ENCODE results near the gene CCDC92B.

CCDC92B gene

DNA sequence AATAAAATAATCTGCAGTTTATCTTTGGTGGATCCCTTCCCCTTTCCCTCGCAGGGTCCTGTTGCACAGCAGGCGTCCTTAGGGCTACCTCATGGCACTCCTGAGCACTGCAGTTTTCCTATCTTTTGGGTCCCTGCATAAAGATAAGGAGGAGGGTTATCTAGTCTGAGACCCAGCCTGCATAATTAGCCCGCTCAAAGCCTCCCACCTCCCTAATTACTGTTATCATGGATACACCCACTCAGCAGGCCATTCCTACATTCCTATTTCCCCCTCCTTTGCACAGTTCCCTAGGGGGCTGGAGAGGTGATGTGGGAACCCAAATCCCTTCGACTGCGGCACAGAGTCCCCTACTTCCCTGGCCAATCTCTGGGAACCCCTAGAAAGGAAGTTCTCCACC is 32.8 kb downstream of the CCDC92B start:
- no peaks in the 10 kb centered on the region for H3K27me3 Mint-ChIP-seq
- no peak for ATAC-seq

DNA sequence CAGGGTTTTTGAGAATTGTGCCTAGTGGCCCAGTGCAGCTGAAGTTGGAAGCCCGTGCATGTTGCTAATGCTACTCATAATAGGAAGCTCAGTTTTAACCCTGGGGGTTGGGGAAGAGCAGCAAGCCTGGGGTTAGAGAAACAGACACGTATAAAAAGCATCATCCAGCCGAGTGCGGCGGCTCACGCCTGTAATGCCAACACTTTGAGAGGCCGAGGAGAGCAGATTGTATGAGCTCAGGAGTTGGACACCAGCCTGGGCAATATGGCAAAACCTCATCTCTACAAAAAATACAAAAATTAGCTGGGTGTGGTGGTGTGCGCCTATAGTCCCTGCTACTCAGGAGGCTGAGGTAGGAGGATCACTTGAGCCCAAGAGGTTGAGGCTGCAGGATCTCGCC is 35.6 kb downstream of the CCDC92B start:
- Mint-ChIP-seq H3K4me3 (no peak overlapping the region), H3K27ac (no peak overlapping the region), H3K36me3 (no peaks in the 10 kb centered on the region), H3K4me1 (peaks cover 31% of the 10 kb centered on the region), H3K27me3 (no peaks in the 10 kb centered on the region), H3K9me3 (no peaks in the 10 kb centered on the region)
- no peak for ATAC-seq

More for the DNA sequence above, 32.8 kb downstream of the CCDC92B start:
- H3K36me3 Mint-ChIP-seq, result no peaks in the 10 kb centered on the region
- no peak overlapping the region for H3K4me3 Mint-ChIP-seq
- H3K27ac Mint-ChIP-seq, result no peak overlapping the region
- no peaks in the 10 kb centered on the region for H3K9me3 Mint-ChIP-seq
- H3K4me1 Mint-ChIP-seq, result peaks cover 10% of the 10 kb centered on the region

DNA sequence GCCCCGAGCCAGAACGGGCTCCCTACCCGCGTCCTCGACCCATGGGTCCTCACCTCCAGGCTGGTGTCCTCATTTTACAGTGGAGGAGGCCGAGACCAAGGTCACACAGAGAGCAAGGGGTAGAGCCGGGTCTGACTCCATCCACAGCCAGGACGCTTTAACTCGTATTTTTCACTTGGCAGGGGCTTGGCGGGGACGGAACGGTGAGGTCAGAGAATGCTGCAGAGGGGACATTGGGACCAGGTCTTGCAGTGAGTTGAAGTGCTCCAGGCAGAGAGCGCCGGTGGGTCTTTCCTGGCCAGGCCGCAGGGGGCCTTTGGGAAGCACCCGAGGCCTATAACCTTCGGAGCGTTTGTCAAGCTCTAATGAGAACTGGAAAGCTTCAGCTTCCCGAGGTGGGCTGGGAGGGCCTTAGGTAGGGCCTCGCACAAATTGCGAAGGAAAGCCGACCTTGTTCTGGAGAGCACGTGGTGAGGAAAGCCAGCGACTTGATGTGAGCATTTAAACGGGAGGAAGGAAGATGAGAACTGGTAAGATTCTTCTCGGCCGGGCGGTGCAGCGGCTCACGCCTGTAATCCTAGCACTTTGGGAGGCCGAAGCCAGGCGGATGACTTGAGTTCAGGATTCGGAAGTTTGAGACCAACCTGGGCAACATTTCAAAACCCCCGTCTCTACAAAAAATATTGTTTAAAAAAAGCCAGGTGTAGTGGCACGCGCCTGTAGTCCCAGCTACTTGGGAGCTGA is 37.0 kb downstream of the CCDC92B start:
- Mint-ChIP-seq H3K4me1 (peaks cover 42% of the 10 kb centered on the region), H3K27me3 (no peaks in the 10 kb centered on the region), H3K9me3 (no peaks in the 10 kb centered on the region), H3K4me3 (peak overlapping the region; percentile 83), H3K27ac (peak overlapping the region; percentile 83), H3K36me3 (no peaks in the 10 kb centered on the region)
- ATAC-seq, result no peak

DNA sequence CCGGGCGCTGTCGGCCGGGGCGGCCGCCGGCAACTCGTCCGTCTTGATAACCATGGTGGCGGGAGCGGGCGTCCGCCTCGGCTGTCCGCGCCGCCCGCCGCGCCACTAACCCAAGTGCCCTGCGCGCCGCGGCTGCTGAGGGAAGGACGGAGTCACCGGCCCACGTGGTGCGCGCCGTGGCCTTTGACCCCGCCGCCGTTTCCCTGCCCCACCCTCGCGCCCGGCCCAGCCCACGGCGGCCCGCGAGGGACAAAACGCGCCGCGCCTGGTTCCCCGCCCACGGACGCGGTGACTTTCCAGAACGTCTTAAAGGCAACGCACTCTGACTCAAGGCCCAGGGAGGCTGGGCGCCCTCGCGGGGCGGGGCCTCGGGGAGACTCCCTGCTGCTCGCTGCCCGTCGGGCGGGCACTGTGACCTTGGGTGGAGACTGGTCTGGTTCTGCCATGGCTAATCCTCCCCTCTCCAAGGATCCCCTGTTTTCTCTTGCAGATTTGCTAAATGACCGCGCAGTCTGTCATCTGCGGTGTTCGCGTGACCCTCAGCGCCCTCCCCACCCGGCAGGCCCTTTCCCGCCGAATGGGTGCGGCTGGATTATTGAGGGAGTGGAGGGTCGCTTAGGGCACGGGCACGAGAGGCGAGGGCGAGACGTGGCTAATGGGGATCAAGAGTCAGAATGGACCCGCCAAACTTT is 37.7 kb downstream of the CCDC92B start, which contains the start of gene CLUH:
TSS of gene CLUH (minus strand) at position 157 of the 692 bp plus-strand sequence. CDS start at position 54, 103 bp downstream.
- peak; percentile 88 for ATAC-seq
- Mint-ChIP-seq H3K4me1 (peaks cover 47% of the 10 kb centered on the region), H3K27me3 (no peaks in the 10 kb centered on the region), H3K9me3 (no peaks in the 10 kb centered on the region), H3K27ac (peak within 1 kb of the TSS; percentile 83), H3K36me3 (no peaks in the 10 kb centered on the region), H3K4me3 (peak within 1 kb of the TSS; percentile 89)

DNA sequence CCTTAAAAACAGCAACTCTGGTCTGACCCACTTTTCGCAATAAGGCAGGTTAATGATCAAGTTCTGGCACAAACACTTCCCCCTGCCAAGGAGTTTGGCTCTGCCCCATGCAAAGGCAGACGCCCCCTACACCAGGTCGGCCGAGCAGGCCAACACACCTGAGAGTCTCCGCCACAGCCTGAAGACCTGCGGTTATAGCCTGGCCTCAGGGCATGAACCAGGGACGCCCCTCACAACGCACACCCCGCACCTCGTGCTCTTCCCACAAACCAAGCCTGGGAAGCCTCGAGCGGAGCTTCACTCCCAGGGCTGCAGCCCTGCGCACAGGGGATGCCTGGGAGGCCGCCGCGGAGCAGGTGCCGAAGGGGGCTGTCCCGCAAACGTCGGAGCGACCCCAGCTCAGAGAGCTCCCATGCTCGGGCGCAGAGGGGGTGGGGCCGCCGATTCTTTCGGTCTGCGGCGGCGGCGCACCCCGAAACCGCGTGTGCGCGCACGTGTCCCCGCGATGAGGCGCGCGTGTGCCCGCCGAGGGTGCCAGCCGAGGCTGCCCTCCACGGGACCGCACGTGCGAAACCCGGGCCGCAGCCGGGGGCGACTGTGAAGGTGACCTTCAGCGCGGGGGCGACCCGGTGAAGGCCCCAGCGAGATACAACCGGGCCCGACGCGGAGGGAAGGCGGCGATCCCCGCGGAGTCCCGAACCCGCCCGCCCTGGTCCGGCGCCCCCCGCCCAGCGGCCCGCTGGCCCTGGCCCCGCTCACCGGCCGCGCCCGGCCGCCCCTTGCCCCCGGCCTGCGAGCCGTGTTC is 38.4 kb downstream of the CCDC92B start:
- Mint-ChIP-seq H3K4me1 (peaks cover 53% of the 10 kb centered on the region), H3K9me3 (no peaks in the 10 kb centered on the region), H3K27me3 (no peaks in the 10 kb centered on the region), H3K36me3 (no peaks in the 10 kb centered on the region), H3K4me3 (peak overlapping the region; percentile 89), H3K27ac (peak overlapping the region; percentile 83)
- ATAC-seq, result peak; percentile 53

DNA sequence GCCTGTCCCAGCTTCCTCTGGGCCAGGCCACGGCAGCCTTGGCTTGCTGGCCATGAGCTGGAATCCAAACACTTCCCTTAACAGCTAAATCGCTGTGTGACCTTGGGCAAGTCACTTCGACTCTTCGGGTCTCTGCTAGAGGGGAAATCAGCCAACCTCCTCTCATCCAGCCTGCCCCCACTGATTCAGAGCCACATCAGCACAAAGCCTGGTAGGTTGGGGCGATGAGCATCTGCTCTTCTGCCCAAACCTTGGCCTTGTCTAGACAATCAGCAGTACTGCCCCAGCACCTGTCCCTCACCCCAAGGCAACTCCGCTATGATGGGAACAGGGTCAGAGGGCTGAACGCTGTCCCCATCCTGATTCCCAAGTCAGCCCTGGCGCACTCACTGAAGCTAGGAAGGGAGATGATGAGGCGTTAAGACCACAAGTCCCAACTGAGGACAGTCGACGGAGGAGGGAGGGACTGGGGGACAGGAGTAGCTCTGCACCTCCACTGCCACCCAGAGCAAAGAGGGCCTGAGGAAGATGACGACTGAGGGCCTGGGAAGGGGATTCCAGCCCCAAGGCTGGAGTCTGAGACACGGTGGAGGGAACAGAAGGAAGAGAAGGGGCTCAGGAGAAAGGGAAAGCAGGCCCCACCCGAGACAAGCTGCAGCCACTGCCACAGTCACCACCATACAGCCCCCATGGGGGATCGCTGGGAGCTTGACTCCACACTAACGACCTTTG is 39.2 kb downstream of the CCDC92B start:
- H3K27ac Mint-ChIP-seq, result peak overlapping the region; percentile 83
- H3K9me3 Mint-ChIP-seq, result no peaks in the 10 kb centered on the region
- no peaks in the 10 kb centered on the region for H3K27me3 Mint-ChIP-seq
- H3K36me3 Mint-ChIP-seq, result peaks cover 5% of the 10 kb centered on the region
- no peak for ATAC-seq
- H3K4me3 Mint-ChIP-seq, result peak overlapping the region; percentile 89
- H3K4me1 Mint-ChIP-seq, result peaks cover 59% of the 10 kb centered on the region

DNA sequence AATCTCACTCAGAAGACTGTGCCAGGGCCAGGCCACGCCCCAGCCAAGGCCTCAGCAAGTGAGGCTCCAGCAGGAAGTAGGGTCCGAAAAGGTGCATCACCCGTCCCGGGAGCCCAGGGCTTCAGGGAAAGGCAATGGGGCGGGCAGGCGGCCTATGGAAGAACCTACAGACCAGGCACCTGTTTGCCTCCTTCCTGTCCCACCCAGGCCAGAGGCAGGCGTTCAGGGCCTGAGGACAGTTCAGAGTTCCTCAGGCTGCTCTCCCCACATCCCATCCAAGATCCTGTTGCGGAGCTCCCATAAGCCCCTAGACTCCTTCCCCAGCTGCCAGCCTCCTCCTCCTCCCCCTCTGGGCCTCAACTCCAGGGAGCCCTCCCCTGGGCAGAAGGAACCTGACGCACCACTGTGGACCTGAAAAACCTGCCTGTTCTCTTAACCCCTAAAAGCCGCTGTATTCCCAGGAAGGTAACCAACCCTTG is 40.2 kb downstream of the CCDC92B start:
- peak overlapping the region; percentile 83 for H3K27ac Mint-ChIP-seq
- peaks cover 14% of the 10 kb centered on the region for H3K36me3 Mint-ChIP-seq
- peaks cover 67% of the 10 kb centered on the region for H3K4me1 Mint-ChIP-seq
- no peaks in the 10 kb centered on the region for H3K27me3 Mint-ChIP-seq
- H3K4me3 Mint-ChIP-seq, result peak overlapping the region; percentile 89
- H3K9me3 Mint-ChIP-seq, result no peaks in the 10 kb centered on the region
- no peak for ATAC-seq

DNA sequence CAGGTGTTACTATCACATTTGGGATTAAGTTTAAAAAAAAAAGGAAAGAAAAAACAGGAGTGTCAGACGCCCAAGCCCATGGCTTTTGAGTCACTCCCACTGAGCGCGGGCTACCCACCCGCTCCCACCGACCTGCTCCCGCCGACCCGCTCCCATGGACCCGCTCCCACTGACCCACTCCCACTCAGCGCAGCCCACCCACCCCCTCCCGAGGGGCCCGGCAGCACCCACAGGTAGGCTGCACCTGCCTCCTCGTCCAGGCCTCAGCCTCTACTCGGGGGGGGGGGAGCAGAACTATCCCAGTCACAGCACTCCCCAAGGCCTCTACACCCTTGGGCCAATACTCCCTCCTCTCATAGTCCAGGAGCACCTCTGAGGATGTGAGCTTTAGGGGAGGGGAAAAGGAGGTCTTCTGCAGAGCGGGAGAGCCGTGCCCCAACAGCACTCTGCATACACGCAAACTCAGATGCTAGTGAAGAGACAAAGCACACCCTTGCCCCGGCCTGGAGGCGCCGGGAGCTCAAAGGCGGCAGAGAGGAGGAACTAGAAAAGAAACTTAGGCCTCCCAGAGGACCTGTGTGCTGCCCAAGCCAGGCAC is 40.8 kb downstream of the CCDC92B start:
- Mint-ChIP-seq H3K27me3 (no peaks in the 10 kb centered on the region), H3K4me3 (peak overlapping the region; percentile 89), H3K27ac (peak overlapping the region; percentile 83), H3K36me3 (peaks cover 14% of the 10 kb centered on the region), H3K9me3 (no peaks in the 10 kb centered on the region), H3K4me1 (peaks cover 67% of the 10 kb centered on the region)
- ATAC-seq, result peak; percentile 82

DNA sequence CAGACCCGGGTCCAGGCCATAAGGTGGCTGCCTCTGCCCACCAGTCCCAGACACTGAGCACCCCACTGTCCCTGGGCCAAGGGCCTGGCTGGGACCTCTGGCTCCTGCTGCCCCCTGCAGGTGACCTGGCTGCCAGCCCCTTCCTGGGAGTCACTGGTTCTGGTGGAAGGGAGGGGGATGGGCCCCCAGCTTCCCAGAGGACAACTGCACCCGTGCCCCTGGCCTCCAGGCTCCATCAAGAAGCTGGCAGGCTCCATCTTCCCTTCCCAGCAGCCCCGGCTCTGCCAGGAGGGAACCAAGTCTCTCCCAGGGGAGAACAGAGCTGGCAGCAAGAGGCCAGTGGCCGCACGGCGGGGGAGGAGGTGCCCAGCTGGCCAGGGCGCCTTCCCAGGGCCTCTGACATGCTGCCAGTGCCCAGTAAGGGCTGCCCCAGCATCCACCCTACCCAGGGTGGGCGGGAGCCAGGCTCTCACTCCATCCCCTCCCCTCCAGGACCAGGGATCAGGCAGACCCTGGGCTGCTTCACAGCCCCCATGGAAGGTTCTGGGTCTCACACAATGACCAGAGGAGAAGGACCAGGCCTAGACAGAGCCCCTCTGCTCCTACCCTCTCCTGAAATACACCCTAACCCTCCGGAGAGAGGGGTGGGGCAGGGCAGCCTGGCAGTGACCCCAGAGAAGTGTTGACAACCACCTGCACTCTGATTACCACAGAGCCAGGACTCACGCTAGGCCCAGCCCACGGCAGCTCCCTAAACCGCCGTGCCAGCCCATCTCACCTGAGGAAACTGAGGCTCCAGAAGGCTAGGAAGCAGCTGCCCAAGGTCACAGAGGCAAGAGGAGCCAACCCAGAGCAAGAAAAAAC is 41.5 kb downstream of the CCDC92B start:
- Mint-ChIP-seq H3K4me3 (peak overlapping the region; percentile 89), H3K9me3 (no peaks in the 10 kb centered on the region), H3K4me1 (peaks cover 67% of the 10 kb centered on the region), H3K27me3 (no peaks in the 10 kb centered on the region), H3K36me3 (peaks cover 19% of the 10 kb centered on the region), H3K27ac (peak overlapping the region; percentile 83)
- no peak for ATAC-seq

DNA sequence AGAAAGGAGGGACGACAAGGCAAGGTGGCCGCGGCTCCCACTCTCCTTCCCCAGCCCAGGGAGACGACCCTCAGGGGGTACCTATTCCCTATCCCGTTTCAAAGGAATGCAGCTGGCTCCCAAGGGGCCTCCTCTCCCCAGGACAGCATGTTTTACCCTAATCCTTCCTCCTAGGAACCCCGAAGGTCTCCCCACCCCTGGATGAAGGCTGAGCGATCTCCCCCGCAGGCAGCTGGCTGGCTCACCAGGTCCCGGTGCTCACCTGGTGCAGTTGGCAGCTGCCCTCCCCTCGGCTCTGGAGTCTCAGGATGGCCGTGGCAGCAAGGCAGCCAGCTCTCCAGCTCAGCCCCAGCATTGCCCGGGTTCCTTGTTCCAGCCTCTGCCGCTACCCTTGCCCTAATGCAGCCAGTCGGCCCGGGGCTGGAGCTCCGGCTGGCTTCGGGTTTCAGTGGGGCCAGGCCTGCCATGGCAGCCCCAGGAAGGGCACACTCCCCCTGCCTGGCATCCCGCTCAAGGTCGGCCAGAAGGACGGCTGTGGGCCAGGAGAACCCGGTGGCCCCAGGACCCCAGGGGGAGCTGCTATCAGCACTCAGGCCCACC is 42.4 kb downstream of the CCDC92B start:
- no peak for ATAC-seq
- Mint-ChIP-seq H3K9me3 (no peaks in the 10 kb centered on the region), H3K27ac (peak overlapping the region; percentile 63), H3K36me3 (peaks cover 28% of the 10 kb centered on the region), H3K27me3 (no peaks in the 10 kb centered on the region), H3K4me3 (no peak overlapping the region), H3K4me1 (peaks cover 58% of the 10 kb centered on the region)

DNA sequence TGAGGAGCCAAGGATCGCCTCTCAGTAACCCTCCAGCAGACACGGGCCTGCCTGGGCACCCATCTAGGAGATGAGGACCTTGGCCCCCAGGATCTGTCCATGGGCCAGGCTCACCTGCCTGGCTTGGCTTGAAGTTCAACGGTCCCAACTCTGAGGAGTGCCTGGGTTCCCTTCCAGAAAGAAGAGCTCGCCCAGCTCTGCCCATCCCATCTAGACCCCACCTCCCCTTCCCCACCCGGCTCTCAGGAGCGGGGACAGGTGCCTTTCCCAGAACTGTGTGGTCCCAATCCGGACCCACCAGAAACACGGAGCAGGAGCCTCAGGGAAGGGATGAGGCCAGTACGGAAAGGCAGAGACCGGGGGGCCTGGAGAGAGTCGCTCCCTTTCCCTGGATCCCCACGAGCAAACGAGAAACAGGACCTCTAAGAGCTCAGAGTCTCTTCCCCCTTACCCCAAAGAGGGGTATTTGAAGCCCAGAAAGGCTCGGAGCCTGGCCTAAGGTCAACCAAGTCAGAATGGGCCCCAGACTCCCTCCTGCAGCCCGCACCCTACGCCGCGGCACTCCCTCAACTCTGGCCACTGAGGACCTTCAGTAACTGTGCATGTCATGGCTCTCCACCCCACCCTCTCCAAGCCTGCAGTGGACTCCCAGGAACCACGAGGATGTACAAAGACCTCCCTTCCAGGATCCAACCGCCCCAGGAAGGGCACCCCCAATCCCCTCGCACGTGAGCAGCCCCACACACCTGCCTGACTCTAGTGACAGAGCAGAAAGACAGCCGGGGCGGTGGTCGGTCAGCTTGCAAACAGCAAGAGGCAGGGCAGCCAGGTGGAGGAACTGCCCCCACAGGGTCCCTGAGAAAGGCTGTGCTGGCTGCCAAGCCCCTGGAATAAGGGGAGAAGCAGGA is 43.3 kb downstream of the CCDC92B start:
- Mint-ChIP-seq H3K4me1 (peaks cover 57% of the 10 kb centered on the region), H3K9me3 (no peaks in the 10 kb centered on the region), H3K27me3 (no peaks in the 10 kb centered on the region), H3K27ac (peak overlapping the region; percentile 63), H3K36me3 (peaks cover 29% of the 10 kb centered on the region), H3K4me3 (no peak overlapping the region)
- no peak for ATAC-seq

DNA sequence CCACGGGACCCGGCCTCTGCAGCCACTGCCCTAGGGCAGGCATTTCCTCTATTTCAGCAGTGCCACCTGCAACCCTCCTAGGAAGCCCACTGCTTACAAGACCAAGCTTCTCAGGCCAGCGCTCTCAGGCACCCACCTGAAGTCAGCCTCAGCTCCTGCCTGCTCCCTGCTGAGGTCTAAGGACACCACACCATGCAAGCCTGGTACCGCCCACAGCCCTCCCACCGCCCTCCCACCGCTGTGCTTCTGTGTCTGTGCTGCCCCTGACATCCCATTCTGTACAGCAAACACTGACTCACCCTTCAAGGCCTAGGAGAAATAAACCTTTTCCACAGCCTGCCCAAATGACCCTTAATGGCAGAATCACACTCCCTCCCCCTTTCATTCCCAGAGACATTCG is 44.2 kb downstream of the CCDC92B start:
- H3K27ac Mint-ChIP-seq, result peak overlapping the region; percentile 63
- H3K36me3 Mint-ChIP-seq, result peaks cover 38% of the 10 kb centered on the region
- no peak for ATAC-seq
- H3K9me3 Mint-ChIP-seq, result no peaks in the 10 kb centered on the region
- peaks cover 50% of the 10 kb centered on the region for H3K4me1 Mint-ChIP-seq
- no peaks in the 10 kb centered on the region for H3K27me3 Mint-ChIP-seq
- H3K4me3 Mint-ChIP-seq, result no peak overlapping the region
